ENCODE results near the gene PDE11A.

DNA sequence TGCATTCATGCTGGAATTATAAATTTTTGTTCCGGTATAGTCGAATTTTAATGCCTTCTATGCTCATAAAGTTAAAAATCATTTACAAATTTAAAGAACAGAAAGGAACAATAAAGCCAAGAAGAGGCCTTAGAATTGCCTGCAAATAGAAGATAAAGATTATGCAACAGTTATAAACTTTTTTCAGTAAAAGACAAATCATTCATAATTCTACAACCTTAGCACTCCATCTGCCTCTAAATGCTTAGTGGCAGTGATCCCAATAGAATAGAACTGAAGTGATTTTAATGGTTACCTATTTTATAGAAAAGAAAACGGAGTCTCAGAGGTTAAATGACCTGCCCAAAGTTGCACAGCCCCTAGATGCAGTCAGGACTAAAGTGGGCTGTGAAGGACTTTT, 468.8 kb downstream of the PDE11A start:
- TF ChIP-seq EP300 (IDR thresholded peaks at IDR 0.05; ENCODE audit: borderline replicate concordance in 1 of 2, low read depth in 2 of 2, low read length in 2 of 2), result no peak
- TF ChIP-seq CTCF (IDR thresholded peaks at IDR 0.05; ENCODE audit: control extremely low read depth in 1 of 3, insufficient read depth in 1 of 3, low read depth in 1 of 3, low read length in 3 of 3), result no peak
- no peak for TF ChIP-seq SUZ12 (IDR thresholded peaks at IDR 0.05; ENCODE audit: low read length)
- no peak for TF ChIP-seq SP1 (IDR thresholded peaks at IDR 0.05; ENCODE audit: low read depth, low read length)

Measured in H1 (cell line).